HG03139 (cell line): ENCODE measurements around the gene ITPRIPL1.
"Not testable (repeated sequence)": the region's sequence is repeated elsewhere in the genome, so short reads cannot be mapped to it uniquely, and the experiment has no call there.

Experiments
- ATAC-seq: cut with Tn5 transposase; IDR thresholded peaks from one replicate; pipeline ENCODE4 v1.9.1; 2021; ENCODE audit not compliant: unreplicated experiment

Gene ITPRIPL1

DNA sequence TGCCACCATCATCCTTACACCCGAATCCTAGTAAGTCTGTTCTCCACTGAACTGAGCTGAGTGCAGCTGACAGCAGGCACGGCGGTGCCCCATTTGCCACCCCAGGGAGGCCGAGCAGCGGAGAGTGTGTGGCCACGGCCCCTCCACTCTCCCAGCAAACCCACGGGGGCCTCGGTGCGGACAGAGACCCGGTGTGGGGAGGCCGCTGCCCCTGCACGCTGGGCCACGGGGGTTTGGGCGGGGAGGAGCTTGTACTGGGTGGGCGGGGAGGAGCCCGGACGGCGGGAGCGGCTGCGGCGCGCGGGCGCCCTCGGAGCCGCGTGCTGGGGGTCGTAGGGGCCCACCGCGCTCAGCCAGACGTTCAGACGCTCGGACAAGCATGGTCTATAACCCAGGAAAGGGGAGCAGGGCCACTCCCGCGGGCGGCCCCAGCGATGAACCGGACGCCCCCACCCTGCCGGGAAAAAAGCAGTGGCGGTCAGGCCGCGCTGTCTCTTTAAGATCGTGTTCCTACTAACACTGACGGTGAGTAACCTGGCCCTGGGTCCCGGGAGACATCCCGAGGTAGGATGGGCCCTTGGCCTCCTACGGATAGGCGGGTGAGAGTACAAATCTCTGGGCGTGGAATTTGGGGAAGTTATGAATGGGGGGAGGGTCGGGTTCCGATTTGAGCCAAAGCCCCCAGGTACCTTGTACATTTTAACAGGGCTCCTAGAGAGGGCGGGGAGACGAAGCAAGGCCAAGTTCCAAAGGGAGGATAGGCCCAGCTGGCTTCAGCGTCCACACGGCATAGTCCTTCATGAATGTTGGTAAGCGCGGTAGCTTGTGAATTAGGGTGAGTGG, at the start of gene ITPRIPL1:
ITPRIPL1 (plus strand) TSS at position 277 of the 843 bp plus-strand sequence; CDS start at position 800, 523 bp downstream.
- no peak for ATAC-seq

GRCh38 chr2:96276787-96277499, 48.2 kb upstream of the ITPRIPL1 start:
- no peak for ATAC-seq

DNA sequence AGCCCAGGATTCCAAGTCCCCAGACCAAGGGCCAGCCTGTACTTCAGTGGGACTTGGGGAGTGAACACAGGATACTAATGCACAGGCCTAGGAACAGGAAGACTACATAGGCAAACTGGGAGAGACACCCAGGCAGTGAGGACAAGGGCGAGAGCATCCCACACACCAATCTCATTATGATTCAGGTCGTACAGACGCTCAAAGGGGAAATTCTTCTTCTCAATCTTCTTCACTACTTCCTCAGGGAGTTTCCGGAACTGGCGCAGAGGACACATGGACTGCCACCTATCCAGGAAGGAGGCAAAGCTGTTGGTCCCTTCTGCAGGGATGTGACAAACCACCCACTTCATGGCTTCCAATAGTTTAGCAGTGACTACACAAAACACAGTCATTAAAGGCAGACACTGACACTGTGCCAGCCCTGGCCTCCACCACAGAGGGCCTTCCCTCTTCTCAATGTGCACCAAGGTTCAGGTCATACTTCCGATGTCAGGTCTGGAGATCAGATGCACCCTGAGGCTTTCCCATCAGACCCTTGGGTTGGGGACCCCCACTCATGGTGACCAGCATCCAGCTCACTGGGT, 37.8 kb upstream of the ITPRIPL1 start:
- ATAC-seq: no peak

DNA sequence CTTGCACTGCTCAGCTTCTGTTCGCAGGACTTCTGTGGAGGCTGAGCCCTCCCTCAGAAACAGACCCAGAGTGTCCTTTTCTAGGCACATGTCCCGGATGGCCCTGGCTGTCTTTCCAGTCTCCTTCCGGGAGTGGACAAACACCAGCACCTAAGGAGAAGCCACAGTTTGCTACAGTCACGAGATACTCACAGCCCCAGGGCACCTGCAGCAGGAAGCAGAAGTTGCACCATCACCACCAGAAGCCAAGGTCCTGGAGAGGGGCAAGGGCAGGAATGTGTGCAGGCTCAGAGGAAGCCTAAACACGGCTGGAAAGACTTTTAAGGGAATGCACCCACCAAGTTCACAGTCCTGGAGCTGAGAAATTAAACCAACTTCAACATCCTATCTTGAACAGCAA, 33.4 kb upstream of the ITPRIPL1 start:
- no peak for ATAC-seq

DNA sequence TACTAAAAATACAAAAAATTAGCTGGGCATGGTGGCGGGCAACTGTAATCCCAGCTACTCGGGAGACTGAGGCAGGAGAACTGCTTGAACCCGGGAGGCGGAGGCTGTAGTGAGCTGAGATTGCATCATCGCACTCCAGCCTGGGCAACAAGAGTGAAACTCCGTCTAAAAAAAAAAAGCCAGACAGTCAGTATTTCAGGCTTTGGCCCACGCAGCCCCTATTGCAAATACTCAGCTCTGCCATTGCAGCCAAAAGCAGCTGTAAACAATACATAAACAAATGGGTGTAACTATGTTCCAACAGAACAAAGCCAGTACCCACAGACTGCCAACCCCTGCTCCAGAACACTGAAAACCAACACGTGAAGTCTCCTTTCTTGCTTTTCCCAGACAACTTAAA, 30.8 kb upstream of the ITPRIPL1 start:
- ATAC-seq: not testable (repeated sequence)

DNA sequence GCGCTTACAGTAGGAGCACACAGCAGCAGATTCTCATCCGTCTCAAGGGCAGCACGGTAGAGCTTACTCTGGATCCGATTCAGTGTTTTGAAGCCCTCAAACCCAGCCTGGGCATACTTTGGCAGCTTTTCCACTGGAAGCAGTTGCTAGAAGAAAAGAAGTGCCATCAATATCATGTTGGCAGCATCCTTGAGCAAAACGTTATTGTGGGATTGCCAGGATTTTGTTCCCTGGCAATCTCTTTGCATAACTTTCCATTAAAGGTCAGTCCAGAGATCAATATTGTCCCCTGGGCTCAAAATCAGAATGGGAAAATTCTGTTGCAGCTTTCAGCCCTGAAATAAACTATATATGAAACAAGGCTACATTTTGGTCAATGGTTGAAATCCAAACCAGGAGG, 28.2 kb upstream of the ITPRIPL1 start:
- ATAC-seq: no peak

DNA sequence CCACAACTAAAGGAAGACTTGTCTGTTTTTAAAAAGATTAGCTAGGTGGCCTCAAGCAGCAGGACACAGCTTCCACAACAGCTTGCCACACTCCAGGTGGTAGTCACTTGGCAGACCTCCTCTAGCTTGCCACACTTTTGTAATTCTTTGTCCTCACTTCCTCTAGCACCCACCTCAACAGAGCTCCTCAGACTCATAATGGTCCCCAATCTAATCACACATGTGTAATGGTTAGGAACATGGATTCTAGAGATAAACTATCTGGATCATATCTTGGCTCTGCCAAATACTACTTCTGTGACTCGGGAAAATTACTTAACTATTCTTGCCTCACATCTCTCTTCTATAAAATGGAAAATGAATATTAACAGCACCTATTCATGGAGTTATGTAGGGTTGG, 23.3 kb upstream of the ITPRIPL1 start:
- no peak for ATAC-seq

DNA sequence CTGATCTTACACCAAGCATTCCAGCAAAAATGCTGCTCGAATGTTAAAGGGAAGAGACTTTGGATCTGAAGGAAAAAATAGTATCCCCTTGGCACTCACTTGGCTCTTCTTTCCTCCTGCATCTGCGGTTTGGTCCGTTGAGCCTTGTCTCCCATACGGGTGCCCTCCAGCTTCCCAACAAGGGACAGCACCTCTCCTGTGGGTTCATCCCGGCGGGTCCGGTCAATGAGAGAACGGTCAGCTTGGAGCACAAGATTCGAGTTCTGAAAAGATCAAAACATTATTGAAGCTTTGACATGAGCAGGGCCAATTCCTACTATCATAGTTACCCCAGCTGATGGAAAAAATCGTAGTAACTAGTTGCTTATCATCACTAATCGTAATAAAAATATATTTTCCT, 20.5 kb upstream of the ITPRIPL1 start:
- no peak for ATAC-seq

DNA sequence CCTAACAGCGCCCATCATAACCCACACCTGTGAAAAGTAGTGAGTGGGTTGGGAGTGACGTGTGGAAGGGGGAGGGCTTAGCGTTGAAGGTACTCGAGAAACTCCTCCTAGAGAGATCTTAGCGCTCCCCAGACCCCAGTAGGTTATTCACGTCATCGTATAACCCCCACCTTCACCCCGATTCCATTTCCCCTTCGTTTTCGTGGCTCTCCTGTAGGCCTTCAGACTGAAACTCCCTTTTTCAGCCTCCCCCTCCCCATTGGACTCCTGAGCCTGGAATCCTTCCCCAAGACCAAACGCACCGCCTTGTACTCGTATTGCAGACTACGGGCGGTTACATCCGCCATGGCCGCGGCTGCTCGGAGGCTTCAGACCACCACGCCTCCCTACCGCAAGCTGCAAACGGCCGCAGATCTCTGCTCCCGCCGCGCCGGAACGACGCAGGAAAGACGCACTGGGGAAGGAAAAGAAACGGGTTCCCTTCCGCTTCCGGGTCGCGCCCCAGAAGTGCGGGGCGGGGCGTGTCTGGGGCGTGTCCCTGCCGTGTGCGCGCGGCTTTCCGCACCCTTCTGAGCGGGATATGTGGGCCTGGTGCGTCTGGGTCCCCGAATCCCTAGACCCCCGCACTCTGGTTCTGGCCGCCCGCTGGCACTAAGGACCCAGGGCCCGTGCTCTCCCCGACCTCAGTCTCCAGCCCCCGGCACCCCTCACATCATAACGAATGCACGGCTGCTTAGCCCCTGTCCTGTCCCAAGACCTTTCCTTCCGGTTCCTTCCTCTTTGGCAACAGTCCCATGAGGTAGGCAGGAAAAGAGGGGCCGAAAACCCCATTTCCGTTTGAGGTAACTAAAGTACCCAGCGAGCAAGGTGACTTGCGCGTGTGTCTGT, 19.8 kb upstream of the ITPRIPL1 start, which contains the start of gene SNRNP200:
SNRNP200 (minus strand) TSS at position 456 of the 888 bp plus-strand sequence; CDS start at position 347, 109 bp downstream.
- ATAC-seq: peak; percentile 89

GRCh38 chr2:96305979-96306308, 19.2 kb upstream of the ITPRIPL1 start:
- ATAC-seq: no peak

DNA sequence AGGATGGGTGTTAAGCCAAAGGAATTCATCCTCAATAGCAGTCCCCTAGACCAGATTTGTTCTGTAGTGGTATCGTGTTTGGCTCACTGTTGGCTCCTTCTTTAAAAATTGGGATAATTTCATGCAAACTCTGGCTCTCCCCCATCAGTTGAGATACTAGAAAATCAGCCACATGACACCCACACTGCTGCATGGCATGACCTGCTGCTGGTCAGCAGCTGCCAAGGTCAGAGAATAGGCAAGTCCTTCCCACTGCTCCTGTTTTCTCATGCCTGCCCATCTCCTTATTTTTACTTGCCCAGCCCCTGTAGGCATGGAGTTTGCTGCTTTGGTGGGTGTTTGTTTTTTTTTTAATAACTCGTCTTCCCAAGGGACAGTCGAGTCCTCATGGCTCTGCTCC, 18.7 kb upstream of the ITPRIPL1 start:
- no peak for ATAC-seq

DNA sequence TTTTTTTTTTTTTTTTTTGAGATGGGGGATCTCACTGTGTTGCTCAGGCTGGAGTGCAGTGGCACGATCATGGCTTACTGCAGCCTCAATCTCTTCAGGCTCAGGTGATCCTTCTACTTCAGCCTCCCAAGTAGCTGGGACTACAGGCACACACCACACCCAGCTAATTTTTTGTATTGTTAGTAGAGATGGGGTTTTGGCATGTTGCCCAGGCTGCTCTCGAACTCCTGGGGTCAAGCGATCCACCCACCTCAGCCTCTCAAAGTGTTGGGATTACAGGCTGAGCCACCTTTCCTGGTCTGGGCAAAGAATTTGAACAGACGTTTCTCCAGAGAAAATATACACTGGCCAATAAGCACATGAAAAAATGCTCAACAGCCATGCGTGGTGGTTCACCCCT, 16.9 kb upstream of the ITPRIPL1 start:
- ATAC-seq: no peak

DNA sequence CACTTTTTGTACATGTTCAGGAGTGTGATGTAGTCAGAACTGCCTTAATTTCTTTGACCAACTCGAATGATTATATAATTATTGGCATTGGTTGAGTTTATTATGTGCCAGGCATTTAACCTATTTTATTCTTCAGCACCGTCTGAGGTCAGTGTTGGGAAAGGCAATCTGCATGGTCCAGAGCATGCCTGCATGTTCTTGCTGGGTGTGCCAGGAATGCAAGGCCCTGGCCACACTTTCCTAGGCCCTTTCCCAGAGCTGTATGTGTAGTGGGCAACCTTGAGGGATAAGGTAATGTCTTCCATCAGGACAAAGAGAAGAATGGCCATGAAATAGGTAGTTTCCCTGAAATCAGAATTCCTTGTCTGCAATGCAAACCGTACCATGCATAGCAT, 10.1 kb upstream of the ITPRIPL1 start:
- ATAC-seq: no peak

GRCh38 chr2:96315400-96316071, 9.6 kb upstream of the ITPRIPL1 start:
- ATAC-seq: no peak

- no peak for ATAC-seq
Observed at GRCh38 chr2:96316999-96317398, 8.1 kb upstream of the ITPRIPL1 start.

- no peak for ATAC-seq
Observed at GRCh38 chr2:96317584-96317997, 7.5 kb upstream of the ITPRIPL1 start.

- no peak for ATAC-seq
Observed at GRCh38 chr2:96318723-96319122, 6.4 kb upstream of the ITPRIPL1 start.

DNA sequence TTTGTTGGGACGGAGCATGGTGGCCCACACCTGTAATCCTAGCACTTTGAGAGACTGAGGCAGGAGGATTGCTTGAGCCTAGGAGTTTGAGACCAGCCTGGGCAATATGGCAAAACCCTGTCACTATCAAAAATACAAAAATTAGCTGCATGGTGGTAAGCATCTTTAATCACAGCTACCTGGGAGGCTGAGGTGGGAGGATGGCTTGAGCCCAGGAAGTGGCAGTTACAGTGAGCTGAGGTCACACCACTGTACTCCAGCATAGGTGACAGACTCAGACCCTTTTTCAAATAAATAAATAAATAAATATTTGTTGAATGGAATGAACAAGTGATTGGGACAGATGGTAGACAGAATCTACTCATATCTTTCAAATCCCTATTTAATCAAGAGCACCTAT, 5.7 kb upstream of the ITPRIPL1 start:
- no peak for ATAC-seq

DNA sequence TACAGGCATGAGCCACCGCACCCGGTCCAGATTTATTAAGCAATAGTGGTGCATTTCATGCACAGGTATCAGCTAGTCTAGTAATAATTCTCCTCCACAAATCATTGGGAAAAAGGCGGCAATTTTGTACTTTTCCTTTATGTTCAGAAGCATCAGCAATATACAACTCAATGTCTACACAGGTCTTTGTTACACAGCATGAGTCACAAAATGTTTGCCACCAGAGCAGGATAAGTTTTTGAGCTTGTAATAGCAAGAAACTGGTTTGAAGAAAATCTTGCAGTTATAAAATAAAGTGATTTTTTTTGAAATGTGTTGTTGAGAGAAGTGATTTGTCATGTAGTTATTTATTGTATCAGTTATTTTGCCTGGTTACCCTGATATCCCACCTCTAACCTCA, 4.8 kb upstream of the ITPRIPL1 start:
- no peak for ATAC-seq
